Activated T-helper 2 cell treated with anti-CD3 and anti-CD28 coated beads, Interferon-gamma antibody, Interleukin-2, Interleukin-4, amounts not matched to agents 10 μg/mL and 5 μg/mL and 100 μg/mL, durations not matched to agents 14 hours and 24 hours and 36 hours (primary cell): Measurements from ENCODE around the gene C2orf42. TPM values are rescaled to one million over a fixed set of nuclear protein-coding genes. Genes with fewer than 3 reads are reported as not detected.
"Not testable (repeated sequence)": the region's sequence is repeated elsewhere in the genome, so short reads cannot be mapped to it uniquely, and the experiment has no call there.

Experiments used
- DNase-seq: peaks from one replicate; pipeline ENCODE4 v3.0.0; 2021; ENCODE audit warnings: low spot score
- H3K27ac Mint-ChIP-seq: one replicate; pipeline ENCODE4 v1.8.0; 2021; ENCODE audit warnings: mixed read lengths
- H3K27me3 Mint-ChIP-seq: one replicate; pipeline ENCODE4 v1.8.0; 2021; ENCODE audit warnings: low read depth, mixed read lengths
- H3K36me3 Mint-ChIP-seq: one replicate; pipeline ENCODE4 v1.8.0; 2021; ENCODE audit warnings: low read depth, mixed read lengths
- H3K4me1 Mint-ChIP-seq: one replicate; pipeline ENCODE4 v1.8.0; 2021; ENCODE audit warnings: low read depth, mixed read lengths
- H3K4me3 Mint-ChIP-seq: one replicate; pipeline ENCODE4 v1.8.0; 2021; ENCODE audit warnings: low read depth, mild to moderate bottlenecking, moderate library complexity, mixed read lengths
- H3K9me3 Mint-ChIP-seq: one replicate; pipeline ENCODE4 v1.8.0; 2021; ENCODE audit warnings: mixed read lengths
- intact Hi-C: fragments of 100-400 bp; cut with micrococcal nuclease; formaldehyde crosslinking; loops from one replicate; pipeline ENCODE4 v1.15.1; 2023
- total RNA-seq: library from RNA; stranded (reverse); gene quantifications from 2 replicates; pipeline ENCODE4 v1.2.3, GENCODE V29; 2022

Gene C2orf42
- total RNA-seq, 1 donor from 2014 or later: 24.7 TPM

GRCh38 chr2:70103531-70104061 is 87.2 kb downstream of the C2orf42 start:
- intact Hi-C loops: loop anchor here (1.0 kb wide), 1 partner anchor 8 kb away; no protein-coding TSS in a partner anchor
- Mint-ChIP-seq H3K27me3 (no peaks in the 10 kb centered on the region), H3K4me1 (peaks cover 48% of the 10 kb centered on the region), H3K4me3 (peak overlapping the region; percentile 78), H3K9me3 (no peaks in the 10 kb centered on the region), H3K27ac (peak overlapping the region; percentile 90), H3K36me3 (peaks cover 4% of the 10 kb centered on the region)
- DNase-seq: no peak

GRCh38 chr2:70102323-70102905 is 88.4 kb downstream of the C2orf42 start:
- intact Hi-C loops, H3K9me3 Mint-ChIP-seq: not testable (repeated sequence)
- peak overlapping the region; percentile 30 for H3K27ac Mint-ChIP-seq

DNA sequence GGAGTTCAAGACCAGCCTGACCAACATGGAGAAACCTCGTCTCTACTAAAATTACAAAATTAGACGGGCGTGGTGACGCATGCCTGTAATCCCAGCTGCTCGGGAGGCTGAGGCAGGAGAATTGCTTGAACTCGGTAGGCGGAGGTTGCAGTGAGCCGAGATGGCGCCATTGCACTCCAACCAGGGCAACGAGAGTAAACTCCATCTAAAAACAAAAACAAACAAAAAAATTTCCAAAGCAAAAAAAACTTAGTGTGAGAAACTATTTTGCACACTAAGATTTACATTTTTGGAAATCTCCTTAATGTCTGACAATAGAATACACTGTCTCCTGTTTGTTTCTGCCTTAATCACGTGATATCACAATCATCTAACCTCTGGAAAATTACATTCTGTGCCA is 89.1 kb downstream of the C2orf42 start:
- intact Hi-C loops, H3K27me3 Mint-ChIP-seq: not testable (repeated sequence)

More at GRCh38 chr2:70102323-70102905, 88.4 kb downstream of the C2orf42 start:
- not testable (repeated sequence) for DNase-seq, H3K36me3 Mint-ChIP-seq, H3K27me3 Mint-ChIP-seq, H3K4me3 Mint-ChIP-seq
- peaks cover 39% of the 10 kb centered on the region for H3K4me1 Mint-ChIP-seq

DNA sequence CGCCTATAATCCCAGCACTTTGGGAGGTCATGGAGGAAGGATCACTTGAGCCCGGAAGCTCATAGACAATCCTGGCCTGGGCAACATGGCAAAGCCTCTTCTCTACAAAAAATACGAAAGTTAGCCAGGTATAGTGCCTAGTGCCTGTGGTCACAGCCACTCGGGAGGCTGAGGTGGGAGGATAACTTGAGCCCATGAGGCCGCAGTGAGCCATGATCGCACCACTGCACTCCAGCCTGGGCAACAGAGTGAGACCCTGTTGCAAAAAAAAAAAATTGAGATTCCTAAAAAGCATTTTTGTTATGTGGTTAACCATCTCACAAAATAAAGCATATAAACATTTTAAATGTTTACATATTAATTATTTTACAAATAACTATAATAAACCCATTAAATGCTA is 89.6 kb downstream of the C2orf42 start:
- no peak for DNase-seq
- Mint-ChIP-seq H3K27me3 (no peaks in the 10 kb centered on the region), H3K27ac (no peak overlapping the region), H3K9me3 (no peaks in the 10 kb centered on the region), H3K4me1 (peaks cover 33% of the 10 kb centered on the region), H3K4me3 (no peak overlapping the region), H3K36me3 (no peaks in the 10 kb centered on the region)
- intact Hi-C loops: no loop called here

More for the DNA sequence above, 89.1 kb downstream of the C2orf42 start:
- DNase-seq, H3K9me3 Mint-ChIP-seq, H3K27ac Mint-ChIP-seq, H3K36me3 Mint-ChIP-seq, H3K4me3 Mint-ChIP-seq: not testable (repeated sequence)
- peaks cover 33% of the 10 kb centered on the region for H3K4me1 Mint-ChIP-seq

Other genes starting within 250 kb of the C2orf42 start
- 1.0 and 1.1 TPM in 2 replicates for gene ASPRV1, start 229.4 kb downstream of the C2orf42 start, total RNA-seq
- 433 and 442 TPM in 2 replicates for gene PCBP1, start 103.5 kb downstream of the C2orf42 start, total RNA-seq
- gene TIA1, start 57.6 kb upstream of the C2orf42 start, total RNA-seq: 113 TPM in 2 replicates
- 17.5 and 21.3 TPM in 2 replicates for gene PCYOX1, start 67.1 kb upstream of the C2orf42 start, total RNA-seq
- 415 and 420 TPM in 2 replicates for gene SNRPG, start 102.7 kb upstream of the C2orf42 start, total RNA-seq
- 71.3 and 71.8 TPM in 2 replicates for gene FAM136A, start 111.0 kb upstream of the C2orf42 start, total RNA-seq